H4 (cell line): ENCODE data around the gene DDAH2. TPM values are rescaled to one million over a fixed set of nuclear protein-coding genes. Genes with fewer than 3 reads are reported as not detected.
A peak's percentile ranks its signal among the peaks of the same experiment; 100 is the strongest.

Source experiments
- DNase-seq: peaks from one replicate; pipeline ENCODE4 v3.0.0-alpha.2; 2015; ENCODE audit warnings: low spot score
- total RNA-seq: library from RNA; depleted of rRNA; stranded (reverse); fragments of >200 nt; shearing (Covaris generic); gene quantifications from 2 replicates; pipeline ENCODE4 v1.2.3, GENCODE V29; 2014

Gene DDAH2
- total RNA-seq, 1 experiment from 2014 or later, result 75.2 TPM

DNA sequence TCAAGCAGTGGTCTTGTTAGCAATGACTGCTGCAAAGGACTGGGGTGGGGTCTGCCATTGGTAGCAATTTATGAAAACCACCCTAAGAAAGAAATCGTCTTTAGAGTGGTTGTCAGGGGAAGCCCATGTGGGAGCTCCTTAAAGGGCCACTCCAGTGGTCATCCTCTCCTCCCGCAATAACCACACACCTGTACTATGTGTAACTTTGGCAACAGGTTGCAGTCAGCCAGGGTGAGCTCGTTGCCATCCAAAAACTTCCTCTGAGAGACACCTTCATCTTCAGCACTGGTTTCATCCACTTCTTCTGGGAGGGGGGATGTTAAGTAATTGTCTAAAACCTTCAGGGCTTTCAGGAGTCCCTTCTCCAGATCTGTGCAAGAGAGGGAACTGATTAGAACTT, 2.9 kb upstream of the DDAH2 start:
- DNase-seq, result no peak

DNA sequence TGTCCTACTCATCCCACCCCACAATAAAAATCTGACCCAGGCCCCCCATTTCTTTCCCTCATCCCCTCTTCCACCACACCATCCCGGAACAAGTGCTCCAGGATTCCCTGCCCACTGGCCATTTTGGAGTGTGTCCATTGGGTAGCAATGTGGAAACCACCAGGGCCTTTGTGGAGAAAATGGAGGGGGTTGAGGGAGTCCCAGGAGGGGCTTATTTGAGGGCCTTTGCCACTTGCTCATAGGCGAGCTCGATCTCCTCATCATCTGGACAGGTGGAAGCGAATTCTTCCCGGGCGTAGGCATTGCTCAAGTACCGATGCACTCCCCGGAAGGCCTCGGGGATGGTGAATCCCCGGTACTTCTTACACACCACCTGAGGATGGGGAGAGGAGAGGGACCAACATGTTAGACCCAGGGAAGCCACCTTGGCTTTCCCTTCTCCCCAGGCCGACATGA, 1.6 kb upstream of the DDAH2 start:
- no peak for DNase-seq

DNA sequence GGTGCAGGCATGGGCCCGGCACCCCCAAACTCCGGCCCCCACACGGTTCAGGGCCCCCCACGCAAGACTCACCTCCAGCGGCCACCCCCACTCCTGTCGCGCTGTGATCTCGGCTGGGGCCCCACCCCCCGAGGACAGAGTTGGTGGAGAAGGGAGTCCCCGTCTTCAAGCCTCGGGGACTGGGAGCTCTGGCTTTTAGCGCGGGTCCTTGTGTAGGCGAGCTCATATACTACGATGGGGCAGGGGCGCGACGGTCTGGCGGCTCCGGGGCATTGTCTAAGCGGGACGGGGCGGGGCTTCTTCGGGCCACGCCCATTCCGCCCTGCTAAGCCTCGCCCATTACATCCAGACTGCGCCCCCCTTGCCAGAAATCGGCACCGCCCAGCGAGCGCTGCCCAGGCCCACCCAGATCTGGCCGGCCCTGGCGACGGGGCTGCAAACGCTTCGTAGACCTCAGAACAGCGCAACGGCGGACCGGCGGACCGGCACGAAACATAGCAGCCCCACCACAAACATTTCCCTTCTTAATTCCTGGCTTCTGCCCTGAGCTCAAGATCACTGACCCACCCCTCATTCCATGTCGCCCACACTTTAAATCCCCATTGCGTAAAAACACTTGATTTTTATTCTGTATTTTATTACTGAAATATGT, 1.0 kb upstream of the DDAH2 start:
- DNase-seq, result peak; percentile 78

DNA sequence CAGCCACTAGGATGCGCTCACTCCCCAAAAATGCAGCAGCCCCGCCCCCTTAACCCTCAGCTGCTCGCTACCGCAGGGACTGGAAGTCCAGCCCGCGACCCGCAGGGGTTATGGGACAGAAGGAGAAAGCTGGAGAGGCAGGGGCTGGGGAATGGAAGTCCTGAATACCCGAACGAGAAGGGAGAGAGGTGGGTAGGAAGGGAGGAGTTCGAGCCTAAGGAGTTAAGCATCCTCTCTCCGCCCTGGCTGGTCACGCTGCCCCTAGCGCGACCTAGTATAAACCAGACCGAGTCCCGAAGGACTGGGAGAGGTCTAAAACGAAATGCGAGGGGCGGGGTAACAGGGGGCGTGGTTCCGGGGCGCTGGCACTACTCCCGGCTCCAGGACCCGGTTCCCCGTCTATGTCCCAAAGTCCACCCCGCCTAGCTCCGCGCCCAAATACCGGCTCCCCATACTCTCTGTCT, 448 bp upstream of the DDAH2 start:
- peak; percentile 79 for DNase-seq

DNA sequence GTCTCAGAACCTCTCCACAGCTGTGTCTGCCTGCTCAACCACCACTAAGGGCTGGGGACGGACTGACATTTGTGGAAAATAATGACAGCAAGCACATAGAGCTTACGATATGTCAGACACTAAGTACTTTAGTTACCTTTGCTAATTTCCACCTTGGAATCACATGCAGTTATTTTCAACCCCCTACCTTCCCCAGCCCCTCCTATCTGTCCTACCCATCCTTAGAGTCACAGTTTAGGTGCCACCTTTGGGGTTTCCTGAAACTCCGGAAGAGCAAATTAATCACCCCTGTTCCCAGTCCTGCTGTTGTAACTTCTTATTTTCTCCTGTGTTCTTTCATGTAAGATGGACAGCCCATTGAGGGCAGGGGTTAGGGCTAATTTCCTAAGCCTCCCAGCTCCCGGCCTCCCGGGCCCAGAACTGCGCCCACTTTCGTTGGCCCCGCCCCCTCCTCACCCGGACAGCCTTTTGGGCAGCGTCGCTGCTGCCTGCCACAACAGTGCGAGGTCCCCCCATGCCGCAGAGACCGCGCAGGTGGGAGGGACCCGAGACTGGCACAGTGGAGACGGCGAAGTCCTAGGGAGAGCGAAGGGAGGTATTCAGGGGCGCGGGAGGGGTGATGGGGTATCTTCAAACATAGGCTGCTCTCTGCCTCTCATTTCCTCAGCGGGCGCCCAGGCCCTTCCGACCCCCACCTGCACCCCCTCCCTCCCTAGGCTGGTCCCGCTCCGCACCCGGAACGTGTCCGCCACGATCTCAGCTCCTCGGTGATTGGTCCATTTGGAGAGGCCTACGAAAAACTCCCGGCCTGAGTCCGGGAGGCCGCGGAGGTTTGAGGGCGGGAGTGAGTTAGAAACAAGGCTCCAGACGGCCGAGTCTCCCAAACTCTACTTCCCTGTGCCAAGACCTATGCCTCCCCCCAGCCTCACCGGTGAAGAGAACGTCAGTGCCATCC, 1.1 kb downstream of the DDAH2 start:
- no peak for DNase-seq

DNA sequence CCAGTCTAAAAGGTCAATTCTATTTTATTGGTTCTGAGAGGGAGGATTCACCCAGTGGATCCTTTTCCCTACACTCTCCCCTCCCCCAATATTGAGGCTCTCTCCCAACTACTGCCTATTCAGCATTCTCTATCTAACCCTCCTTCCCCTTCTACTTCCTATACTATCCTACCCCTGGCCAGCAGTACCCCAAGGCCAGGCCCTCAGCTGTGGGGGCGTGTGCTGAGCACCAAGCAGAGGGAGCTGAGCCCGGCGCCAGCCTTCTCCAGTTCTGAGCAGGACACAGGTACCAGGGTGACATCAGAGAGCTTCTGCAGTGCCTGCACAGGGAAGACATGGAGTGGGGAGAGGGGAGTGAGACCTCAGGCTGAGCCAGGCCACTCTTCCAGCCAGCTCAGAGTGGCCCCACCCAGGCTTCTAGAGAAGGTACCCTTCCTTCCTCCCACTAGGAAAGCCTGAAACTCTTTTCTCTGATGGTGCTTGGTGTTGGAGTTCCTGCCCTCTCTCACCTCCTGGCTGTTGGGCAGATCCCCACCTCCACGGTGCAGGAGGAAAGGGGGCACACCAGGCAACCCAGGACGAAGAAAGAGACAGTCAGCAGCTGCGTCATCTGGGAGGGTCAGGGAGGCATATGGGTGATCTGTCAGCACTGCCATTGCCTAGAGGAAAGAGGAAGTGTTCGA, 1.9 kb downstream of the DDAH2 start:
- DNase-seq, result no peak

DNA sequence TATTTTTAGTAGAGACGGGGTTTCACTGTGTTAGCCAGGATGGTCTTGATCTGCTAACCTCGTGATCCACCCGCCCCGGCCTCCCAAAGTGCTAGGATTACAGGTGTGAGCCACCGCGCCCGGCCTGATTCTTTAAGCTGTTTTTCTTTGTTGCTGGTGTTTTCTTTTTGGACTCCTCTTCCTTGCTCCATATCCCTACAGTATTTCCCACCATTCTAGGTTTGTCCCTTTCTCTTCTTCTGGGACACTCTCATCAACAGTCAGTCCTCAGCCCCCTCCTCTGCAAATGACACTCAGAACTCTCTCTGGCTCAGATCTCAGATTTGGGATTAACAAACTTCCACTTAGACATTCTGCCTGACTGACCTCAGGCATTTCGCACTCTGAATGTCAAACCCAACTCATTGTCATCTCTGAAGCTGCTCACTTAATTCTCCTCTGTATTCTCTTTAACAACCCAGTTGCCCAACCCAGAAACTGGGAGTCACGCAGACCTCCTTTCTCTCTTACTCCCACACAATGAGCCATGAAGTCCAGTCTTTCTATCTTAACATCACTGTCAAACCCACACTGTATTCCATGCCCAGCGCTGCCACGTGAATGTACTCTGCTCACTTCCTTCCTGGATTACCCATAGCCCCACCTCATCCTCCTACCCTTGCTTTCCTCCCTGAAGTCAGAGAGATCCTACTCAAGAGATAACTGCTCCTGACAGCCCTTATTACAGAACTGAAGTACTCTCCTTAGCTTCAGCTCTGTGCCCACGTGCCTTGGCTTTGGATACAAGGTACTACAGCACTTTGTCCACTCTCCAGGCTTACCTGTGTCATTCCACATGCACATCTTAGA, 3.4 kb downstream of the DDAH2 start:
- DNase-seq, result no peak

DNA sequence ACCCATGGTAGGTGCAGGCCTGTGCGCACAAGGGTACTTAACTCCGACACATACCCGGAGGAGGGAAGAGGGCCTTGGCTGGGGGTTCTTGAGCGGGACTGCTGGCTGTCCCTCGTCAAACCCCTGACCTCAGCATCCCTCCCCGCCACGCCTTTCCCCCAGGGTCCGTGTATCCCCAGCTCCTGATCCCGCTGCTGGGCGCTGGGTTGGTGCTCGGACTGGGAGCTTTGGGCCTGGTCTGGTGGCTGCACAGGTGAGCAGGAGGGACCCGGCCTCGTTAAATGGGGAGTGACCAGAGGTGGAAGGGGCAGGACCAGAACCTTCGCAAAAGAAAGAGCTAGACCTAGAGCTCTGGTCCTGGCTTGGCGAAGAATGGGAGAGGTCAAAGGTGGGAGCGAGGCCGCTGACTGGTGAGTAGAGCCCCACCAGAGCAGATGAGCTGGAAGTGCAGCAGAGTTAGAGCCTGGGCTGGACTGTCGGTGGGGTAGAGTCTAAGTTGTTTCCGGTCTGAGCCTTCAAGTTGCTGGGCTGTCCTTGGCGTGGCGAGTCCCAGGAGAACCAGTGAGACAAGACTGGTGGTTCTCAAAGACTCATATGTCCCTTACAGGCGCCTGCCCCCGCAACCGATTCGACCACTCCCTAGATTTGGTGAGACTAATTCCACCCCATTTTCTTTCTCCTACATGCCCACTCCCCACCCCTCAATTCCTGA, 5.0 kb downstream of the DDAH2 start:
- no peak for DNase-seq

DNA sequence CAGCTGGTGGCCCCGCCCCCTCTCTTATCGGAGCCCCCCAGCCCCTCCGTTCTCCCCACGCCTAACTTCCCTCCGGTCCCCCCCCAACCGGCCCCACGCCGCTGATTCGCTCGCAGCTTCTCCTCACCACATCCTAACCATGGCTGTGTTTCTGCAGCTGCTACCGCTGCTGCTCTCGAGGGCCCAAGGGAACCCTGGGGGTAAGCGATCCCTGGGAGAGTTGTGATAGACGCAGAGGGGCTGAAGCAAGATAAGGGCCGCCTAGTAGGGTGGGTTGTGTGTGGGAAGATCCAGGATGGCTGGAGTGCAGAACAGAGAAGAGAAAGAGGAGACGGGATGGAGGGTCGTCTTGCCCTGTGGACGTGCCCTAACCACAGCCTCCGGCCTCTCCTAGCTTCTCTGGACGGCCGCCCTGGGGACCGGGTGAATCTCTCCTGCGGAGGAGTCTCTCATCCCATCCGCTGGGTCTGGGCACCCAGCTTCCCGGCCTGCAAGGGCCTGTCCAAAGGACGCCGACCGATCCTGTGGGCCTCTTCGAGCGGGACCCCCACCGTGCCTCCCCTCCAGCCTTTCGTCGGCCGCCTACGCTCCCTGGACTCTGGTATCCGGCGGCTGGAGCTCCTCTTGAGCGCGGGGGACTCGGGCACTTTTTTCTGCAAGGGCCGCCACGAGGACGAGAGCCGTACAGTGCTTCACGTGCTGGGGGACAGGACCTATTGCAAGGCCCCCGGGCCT, 5.7 kb downstream of the DDAH2 start, which contains the start of gene MPIG6B:
MPIG6B (plus strand) TSS at position 129 of the 735 bp plus-strand sequence; CDS start at position 140, 11 bp downstream.
- DNase-seq, result no peak

DNA sequence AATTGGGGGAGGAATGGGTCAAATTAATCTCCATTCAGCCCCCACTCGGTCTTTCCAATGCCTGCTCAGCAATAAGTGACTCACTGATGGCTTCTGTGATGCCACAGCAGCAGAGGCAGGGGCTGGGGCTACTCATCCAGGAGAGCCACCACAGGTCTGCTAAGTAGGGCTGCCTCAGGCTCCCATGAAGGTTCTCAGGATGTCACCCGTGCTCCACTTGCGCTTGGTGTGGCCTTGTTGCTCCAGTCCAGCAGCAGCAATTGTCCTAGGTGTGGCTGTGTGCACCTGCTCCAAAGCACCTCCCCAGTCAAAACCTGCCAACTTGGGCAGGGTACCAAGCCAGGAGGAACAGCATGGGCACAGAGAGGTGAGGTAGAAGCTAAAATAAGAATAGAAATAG, 6.9 kb downstream of the DDAH2 start:
- DNase-seq, result no peak

DNA sequence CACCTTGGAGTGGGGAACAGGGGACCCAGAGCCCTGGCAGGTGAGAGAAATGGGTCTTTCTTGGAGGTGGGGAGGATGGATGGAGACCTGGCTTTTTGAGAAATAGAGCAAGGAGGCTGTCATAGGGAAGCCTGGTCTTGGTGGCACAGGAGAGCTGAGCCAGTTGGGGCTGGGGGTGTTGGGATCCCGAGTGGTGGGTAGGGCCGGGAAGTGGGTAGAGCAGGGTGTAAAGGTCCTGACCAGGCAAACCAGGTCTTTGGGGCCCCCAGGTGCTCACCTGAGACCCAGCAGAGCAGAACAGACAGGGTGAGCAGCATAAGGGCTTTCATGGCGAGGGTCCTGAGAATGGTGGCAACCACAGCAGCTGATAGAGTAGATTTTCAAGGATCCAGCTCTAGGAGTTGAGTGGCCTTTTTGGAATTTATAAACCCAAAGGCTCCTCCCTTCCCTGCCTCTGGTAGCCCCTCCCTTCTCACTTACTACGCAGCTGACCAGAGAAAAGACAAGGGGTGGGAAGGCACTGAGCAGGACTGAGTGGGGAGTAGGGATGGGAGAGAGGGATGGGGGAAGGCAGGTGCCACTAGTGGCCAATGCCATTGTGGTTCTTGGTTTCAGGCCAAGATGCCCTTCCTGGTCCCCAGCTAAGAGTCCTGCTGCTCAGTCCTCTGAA, 7.6 kb downstream of the DDAH2 start, which contains the start of gene LY6G6C:
LY6G6C (minus strand) TSS at position 396 of the 670 bp plus-strand sequence; CDS start at position 329, 67 bp downstream.
- DNase-seq, result no peak

DNA sequence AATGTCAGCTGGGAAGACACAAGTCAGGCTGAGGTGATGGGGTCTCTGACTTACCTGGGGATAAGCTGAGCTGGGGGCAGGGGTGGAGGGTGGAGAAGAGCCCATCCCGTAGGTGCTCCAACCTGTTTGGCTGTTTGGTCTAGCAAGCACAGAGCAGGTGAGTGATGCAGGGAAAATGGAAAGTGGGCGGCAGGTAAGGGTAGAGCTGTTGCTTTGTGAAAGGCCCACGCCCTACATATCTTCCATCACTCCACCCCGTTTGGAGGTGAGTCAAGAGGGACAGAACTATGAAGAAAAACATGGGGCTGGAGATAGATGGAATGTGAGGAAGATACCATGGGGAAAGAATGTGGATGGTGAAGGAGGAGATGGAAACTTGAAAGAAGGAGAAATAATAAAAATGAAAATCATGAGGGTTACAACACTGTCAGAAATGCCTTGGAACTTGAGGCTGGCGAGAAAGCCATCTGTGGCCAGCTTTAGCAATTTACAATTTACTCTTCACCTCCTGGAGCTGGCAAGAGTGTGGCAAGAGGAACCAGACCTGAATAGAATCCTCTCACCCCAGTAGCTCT, 8.8 kb downstream of the DDAH2 start:
- no peak for DNase-seq

DNA sequence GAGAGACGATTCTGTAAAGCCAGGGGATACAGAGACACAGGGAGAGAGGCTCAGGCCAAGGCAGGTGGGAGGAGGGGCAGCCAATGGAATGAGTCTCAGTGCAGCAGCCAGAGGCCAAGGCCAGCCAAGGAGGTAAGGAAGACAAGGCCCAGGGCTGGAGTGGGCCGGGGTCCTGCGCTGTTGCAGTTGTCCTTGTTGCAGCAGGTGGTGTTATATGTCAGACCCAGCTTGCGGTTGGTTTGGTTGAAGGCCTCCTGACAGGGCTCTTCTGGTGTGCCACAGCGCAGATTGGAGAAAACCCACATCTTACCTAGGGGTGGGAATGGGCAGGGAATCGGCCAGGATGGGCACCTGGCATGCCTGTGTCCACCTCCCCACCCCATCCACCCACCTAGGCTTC, 10.1 kb downstream of the DDAH2 start:
- no peak for DNase-seq

DNA sequence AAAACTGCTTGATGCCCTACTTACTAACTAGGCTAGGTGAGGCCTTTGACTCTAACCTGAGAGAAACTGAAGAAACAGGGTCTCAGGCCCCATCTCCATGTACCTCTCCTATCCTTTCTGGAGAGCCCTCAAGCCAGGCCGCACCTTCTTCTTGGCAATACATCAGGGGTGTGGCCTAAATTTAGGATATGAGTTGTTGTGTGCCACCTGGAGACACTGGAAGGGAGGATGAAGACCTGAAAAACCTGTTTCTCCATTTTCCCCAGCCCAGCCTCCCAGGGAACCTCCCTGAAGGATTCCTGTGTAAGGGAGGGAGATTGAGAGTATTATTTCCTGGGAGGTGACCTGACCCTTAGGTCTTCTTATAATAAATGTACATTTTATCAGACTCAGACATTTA, 10.8 kb downstream of the DDAH2 start:
- no peak for DNase-seq

DNA sequence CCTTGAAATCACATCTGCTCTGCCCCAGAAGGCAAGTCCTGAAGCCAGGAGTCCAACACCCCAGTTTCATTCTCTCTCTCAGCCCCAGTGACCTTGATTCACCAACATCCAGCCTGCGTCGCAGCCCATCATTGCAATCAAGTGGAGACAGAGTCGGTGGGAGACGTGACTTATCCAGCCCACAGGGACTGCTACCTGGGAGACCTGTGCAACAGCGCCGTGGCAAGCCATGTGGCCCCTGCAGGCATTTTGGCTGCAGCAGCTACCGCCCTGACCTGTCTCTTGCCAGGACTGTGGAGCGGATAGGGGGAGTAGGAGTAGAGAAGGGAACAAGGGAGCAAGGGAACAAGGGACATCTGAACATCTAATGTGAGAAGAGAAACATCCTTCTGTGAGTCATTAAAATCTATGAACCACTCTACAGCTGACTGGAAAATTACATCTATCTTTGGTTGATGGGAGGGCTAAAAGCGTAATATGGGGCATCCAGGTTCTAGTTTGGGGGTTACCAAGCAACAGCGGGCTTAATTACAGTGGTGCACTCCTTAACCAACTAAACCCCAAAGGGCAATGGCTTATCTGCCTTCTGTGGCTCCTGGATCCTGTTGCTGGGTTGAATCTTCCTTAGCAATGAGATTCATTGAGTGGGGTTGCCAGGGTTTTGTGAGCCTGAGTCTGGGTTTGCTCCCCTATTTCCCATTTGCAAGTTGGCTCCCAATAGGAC, 11.4 kb downstream of the DDAH2 start:
- DNase-seq, result no peak

DNA sequence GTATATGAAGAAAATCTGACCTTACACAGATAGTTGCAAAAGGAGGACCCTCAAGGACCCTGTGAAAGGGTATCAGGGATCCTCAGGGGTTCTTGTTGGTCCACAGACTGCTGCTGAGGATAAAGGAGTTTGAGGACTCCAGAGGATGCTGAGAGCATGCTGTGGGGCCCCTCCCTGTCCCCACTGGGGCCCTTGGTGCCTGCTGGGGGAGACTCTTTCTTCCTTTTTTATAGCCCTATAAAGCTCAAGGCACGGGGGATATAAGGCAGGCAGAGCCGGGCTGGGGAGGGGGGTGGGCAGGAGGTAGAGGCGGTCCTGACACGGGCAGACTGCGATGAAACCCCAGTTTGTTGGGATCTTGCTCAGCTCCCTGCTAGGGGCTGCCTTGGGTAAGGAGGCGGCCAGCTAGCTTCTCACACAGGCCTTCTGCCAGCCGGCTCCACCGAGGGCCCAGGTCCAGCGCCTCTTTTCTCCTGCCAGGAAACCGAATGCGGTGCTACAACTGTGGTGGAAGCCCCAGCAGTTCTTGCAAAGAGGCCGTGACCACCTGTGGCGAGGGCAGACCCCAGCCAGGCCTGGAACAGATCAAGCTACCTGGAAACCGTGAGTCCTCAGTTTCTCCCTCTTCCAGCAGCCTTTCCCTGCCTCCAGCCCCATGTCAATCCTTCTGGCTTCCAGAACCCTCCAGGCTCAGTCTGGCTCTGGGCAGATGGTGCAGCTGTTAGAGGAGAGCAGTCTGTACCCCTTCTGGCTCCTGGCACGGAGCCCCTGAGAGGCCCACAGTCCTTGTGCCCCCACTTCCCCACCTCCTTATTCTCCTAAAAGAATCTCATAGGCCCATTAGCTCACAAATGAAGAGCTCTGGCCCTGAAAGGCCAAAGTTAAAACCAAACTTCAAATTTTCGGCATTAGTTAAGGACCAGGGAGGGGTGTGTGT, 13.8 kb downstream of the DDAH2 start, which contains the start of gene LY6G6D:
LY6G6D (plus strand) TSS at position 327 of the 937 bp plus-strand sequence; CDS start at position 335, 8 bp downstream.
- DNase-seq, result no peak
